ENCODE data around the gene ABHD17C. TPM values are rescaled to one million over a fixed set of nuclear protein-coding genes. Genes with fewer than 3 reads are reported as not detected.

The ABHD17C gene
- total and polyA plus RNA-seq, 2 experiments from 2014 or later = 11.3 to 23.8 TPM

DNA sequence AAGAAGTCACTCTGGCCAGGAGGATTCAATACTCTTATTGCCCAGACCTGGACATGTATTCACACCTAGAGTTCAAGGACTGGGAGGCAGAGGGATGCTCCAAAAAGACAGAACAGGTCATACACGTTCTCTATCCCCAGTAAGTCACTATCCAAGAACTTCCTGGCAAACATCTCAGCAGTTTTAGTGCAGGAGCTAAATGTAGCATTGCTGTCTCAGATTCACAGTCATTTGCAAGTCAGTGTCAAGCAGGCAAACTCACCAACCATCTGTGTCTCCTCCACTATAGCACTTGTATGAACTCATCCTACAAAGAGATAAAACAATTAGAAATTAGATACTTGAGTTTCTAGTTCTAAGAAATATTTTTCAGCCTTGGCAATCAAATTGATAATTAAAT is 38.4 kb downstream of the ABHD17C start:
- Histone ChIP-seq H4K20me1 (replicated peaks; ENCODE audit: insufficient read depth) (peaks cover 12% of the 10 kb centered on the region; the same call in 1 of the 2 replicates), H3K27ac (ENCODE audit: low read depth) (0 out of 2 replicates have a peak overlapping the region, but pooled peaks have one; percentile 39), H3K4me2 (no peak overlapping the region), H3K4me3 (no peak overlapping the region), H2AFZ (no peak overlapping the region), H3K9me2 (ENCODE audit: insufficient read depth) (no peaks in the 10 kb centered on the region), H3K27me3 (ENCODE audit: insufficient read depth) (no peaks in the 10 kb centered on the region), H3F3A (replicated peaks; ENCODE audit: low read depth) (no peaks in the 10 kb centered on the region), H3K4me1 (ENCODE audit: insufficient read depth) (no peaks in the 10 kb centered on the region), H3K79me2 (replicated peaks; ENCODE audit: insufficient read depth) (peaks cover 19% of the 10 kb centered on the region), H3K36me3 (ENCODE audit: insufficient read depth) (no peaks in the 10 kb centered on the region)
- ATAC-seq (no peak), DNase-seq (ENCODE audit: low spot score) (no peak)
- Mint-ChIP-seq H3K4me3 (no peak overlapping the region), H3K4me1 (peaks cover 24% of the 10 kb centered on the region), H3K9me3 (no peaks in the 10 kb centered on the region; the same call in 2 of the 3 replicates), H3K27me3 (ENCODE audit: insufficient read depth, low read depth, poor library complexity) (peaks cover 6% of the 10 kb centered on the region), H3K27ac (no peak overlapping the region), H3K36me3 (ENCODE audit: low read depth) (no peaks in the 10 kb centered on the region; the same call in 2 of the 3 replicates)
- TF ChIP-seq, protein P1, sequence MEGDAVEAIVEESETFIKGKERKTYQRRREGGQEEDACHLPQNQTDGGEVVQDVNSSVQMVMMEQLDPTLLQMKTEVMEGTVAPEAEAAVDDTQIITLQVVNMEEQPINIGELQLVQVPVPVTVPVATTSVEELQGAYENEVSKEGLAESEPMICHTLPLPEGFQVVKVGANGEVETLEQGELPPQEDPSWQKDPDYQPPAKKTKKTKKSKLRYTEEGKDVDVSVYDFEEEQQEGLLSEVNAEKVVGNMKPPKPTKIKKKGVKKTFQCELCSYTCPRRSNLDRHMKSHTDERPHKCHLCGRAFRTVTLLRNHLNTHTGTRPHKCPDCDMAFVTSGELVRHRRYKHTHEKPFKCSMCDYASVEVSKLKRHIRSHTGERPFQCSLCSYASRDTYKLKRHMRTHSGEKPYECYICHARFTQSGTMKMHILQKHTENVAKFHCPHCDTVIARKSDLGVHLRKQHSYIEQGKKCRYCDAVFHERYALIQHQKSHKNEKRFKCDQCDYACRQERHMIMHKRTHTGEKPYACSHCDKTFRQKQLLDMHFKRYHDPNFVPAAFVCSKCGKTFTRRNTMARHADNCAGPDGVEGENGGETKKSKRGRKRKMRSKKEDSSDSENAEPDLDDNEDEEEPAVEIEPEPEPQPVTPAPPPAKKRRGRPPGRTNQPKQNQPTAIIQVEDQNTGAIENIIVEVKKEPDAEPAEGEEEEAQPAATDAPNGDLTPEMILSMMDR (conservative IDR thresholded peaks at IDR 0.05; ENCODE audit: low read depth in 2 of 2) = no peak
- no peak for TF ChIP-seq EZH2 (IDR thresholded peaks at IDR 0.05; ENCODE audit: low read depth, unreplicated experiment)
- TF ChIP-seq ZNF114 (CRISPR knock-in tag; IDR thresholded peaks at IDR 0.05) = no peak
- no peak for TF ChIP-seq CREB1 (CRISPR knock-in tag; IDR thresholded peaks at IDR 0.05; ENCODE audit: low read depth)
- TF ChIP-seq, protein P2, sequence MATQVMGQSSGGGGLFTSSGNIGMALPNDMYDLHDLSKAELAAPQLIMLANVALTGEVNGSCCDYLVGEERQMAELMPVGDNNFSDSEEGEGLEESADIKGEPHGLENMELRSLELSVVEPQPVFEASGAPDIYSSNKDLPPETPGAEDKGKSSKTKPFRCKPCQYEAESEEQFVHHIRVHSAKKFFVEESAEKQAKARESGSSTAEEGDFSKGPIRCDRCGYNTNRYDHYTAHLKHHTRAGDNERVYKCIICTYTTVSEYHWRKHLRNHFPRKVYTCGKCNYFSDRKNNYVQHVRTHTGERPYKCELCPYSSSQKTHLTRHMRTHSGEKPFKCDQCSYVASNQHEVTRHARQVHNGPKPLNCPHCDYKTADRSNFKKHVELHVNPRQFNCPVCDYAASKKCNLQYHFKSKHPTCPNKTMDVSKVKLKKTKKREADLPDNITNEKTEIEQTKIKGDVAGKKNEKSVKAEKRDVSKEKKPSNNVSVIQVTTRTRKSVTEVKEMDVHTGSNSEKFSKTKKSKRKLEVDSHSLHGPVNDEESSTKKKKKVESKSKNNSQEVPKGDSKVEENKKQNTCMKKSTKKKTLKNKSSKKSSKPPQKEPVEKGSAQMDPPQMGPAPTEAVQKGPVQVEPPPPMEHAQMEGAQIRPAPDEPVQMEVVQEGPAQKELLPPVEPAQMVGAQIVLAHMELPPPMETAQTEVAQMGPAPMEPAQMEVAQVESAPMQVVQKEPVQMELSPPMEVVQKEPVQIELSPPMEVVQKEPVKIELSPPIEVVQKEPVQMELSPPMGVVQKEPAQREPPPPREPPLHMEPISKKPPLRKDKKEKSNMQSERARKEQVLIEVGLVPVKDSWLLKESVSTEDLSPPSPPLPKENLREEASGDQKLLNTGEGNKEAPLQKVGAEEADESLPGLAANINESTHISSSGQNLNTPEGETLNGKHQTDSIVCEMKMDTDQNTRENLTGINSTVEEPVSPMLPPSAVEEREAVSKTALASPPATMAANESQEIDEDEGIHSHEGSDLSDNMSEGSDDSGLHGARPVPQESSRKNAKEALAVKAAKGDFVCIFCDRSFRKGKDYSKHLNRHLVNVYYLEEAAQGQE (IDR thresholded peaks at IDR 0.05; ENCODE audit: unreplicated experiment) = no peak
- TF ChIP-seq, protein P3, sequence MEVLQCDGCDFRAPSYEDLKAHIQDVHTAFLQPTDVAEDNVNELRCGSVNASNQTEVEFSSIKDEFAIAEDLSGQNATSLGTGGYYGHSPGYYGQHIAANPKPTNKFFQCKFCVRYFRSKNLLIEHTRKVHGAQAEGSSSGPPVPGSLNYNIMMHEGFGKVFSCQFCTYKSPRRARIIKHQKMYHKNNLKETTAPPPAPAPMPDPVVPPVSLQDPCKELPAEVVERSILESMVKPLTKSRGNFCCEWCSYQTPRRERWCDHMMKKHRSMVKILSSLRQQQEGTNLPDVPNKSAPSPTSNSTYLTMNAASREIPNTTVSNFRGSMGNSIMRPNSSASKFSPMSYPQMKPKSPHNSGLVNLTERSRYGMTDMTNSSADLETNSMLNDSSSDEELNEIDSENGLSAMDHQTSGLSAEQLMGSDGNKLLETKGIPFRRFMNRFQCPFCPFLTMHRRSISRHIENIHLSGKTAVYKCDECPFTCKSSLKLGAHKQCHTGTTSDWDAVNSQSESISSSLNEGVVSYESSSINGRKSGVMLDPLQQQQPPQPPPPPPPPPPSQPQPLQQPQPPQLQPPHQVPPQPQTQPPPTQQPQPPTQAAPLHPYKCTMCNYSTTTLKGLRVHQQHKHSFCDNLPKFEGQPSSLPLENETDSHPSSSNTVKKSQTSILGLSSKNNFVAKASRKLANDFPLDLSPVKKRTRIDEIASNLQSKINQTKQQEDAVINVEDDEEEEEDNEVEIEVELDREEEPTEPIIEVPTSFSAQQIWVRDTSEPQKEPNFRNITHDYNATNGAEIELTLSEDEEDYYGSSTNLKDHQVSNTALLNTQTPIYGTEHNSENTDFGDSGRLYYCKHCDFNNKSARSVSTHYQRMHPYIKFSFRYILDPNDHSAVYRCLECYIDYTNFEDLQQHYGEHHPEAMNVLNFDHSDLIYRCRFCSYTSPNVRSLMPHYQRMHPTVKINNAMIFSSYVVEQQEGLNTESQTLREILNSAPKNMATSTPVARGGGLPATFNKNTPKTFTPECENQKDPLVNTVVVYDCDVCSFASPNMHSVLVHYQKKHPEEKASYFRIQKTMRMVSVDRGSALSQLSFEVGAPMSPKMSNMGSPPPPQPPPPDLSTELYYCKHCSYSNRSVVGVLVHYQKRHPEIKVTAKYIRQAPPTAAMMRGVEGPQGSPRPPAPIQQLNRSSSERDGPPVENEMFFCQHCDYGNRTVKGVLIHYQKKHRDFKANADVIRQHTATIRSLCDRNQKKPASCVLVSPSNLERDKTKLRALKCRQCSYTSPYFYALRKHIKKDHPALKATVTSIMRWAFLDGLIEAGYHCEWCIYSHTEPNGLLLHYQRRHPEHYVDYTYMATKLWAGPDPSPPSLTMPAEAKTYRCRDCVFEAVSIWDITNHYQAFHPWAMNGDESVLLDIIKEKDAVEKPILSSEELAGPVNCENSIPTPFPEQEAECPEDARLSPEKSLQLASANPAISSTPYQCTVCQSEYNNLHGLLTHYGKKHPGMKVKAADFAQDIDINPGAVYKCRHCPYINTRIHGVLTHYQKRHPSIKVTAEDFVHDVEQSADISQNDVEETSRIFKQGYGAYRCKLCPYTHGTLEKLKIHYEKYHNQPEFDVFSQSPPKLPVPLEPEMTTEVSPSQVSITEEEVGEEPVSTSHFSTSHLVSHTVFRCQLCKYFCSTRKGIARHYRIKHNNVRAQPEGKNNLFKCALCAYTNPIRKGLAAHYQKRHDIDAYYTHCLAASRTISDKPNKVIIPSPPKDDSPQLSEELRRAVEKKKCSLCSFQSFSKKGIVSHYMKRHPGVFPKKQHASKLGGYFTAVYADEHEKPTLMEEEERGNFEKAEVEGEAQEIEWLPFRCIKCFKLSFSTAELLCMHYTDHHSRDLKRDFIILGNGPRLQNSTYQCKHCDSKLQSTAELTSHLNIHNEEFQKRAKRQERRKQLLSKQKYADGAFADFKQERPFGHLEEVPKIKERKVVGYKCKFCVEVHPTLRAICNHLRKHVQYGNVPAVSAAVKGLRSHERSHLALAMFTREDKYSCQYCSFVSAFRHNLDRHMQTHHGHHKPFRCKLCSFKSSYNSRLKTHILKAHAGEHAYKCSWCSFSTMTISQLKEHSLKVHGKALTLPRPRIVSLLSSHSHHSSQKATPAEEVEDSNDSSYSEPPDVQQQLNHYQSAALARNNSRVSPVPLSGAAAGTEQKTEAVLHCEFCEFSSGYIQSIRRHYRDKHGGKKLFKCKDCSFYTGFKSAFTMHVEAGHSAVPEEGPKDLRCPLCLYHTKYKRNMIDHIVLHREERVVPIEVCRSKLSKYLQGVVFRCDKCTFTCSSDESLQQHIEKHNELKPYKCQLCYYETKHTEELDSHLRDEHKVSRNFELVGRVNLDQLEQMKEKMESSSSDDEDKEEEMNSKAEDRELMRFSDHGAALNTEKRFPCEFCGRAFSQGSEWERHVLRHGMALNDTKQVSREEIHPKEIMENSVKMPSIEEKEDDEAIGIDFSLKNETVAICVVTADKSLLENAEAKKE (CRISPR knock-in tag; IDR thresholded peaks at IDR 0.05) = no peak
